GM10266 (cell line): ENCODE measurements around the gene ZMYND11.
A peak's percentile ranks its signal among the peaks of the same experiment; 100 is the strongest.

Source experiments
- DNase-seq: peaks from one replicate; pipeline ENCODE4 v3.0.0; 2012; ENCODE audit errors: extremely low spot score
- CTCF ChIP-seq: IDR thresholded peaks from 2 replicates; pipeline ENCODE4 v1.5.1; 2012; ENCODE audit warnings: mild to moderate bottlenecking, low read depth; ENCODE audit not compliant: control insufficient read depth, insufficient read depth; ENCODE audit errors: missing control alignments

The ZMYND11 gene

DNA sequence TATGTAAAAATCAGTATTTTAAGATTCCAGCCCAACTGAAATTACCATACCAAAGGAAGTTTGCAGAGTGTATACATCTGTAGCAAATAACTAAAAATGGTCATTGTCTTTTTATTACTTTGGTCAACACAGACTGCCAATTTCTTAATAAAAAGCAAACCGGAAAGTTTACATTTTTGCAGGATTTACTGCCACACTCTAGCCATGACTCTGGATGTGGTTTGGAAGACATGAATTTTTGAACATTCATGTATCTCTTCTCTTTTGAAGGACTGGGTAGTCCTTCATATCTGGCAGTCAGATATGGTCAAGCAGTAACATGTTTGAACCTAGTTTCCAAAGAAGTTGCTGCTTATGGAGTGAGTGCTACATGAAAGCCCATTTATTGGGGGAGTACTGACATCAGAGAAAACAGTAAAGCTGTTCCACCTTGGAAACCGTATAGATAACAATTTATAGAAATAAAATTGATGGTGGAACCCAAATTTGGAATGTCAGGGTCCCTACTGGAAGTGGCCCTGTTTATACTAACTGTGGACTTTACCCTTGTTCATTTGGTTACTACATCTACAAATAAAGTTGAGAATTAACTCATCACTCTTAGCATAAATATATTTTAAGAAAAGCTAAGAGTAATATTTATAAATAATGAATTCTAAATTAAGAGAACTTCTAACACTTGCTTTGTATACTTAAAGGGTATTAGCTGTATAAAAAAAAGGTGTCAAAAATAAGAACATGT lies 84.6 kb downstream of the ZMYND11 start:
- TF ChIP-seq CTCF = no peak
- DNase-seq = no peak

DNA sequence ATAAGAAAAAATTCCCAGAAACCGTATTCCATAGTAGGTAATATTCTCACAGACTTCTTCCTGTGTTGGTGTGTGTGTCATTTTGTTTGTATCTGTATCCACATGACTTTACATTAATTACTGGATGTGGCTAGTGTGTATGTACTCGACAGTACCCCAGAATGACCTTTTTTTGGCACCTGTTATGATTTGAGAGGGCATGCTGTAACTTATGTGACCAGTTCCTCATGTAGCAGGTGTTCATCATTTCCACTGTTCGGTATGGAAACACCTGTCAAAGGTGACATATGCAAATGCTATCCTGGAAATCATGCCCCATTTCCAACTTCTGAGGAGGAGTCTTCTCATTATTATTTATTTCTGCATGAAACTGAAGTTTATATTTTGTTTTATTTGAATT lies 89.3 kb downstream of the ZMYND11 start:
- peak; percentile 5 for DNase-seq
- TF ChIP-seq CTCF = no peak

- TF ChIP-seq CTCF = no peak
- no peak for DNase-seq
Measured at GRCh38 chr10:226018-226417, 90.8 kb downstream of the ZMYND11 start.

DNA sequence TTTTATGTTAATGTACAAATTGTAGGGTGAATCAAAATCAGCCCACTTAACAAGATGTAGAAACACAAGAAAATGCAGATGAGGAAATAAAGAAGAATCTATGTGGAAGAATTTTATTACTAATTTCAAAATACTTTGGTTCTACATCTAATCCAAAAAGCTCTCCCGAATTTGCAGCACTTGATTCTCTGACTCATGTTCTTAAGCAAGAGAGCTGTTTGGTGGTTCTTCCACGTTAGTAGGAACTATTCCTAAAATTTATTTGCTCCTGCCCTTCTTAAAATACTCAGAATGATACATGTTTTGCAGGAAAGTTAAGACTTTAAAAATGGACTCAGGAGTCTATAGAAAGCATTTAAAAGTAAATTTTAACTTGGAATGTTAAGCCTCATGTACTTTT lies 91.8 kb downstream of the ZMYND11 start:
- DNase-seq = no peak
- no peak for TF ChIP-seq CTCF

GRCh38 chr10:228366-228765 lies 93.1 kb downstream of the ZMYND11 start:
- DNase-seq = no peak
- no peak for TF ChIP-seq CTCF

- DNase-seq = no peak
- no peak for TF ChIP-seq CTCF
Measured at GRCh38 chr10:230758-231157, 95.5 kb downstream of the ZMYND11 start.

GRCh38 chr10:232061-232460 lies 96.8 kb downstream of the ZMYND11 start:
- DNase-seq = no peak
- TF ChIP-seq CTCF = no peak
